NCI-H82 treated with DMSO at 0.1 percent for 48 hours (cell line): ENCODE measurements around the gene VAV2.

Experiments
- DNase-seq: peaks from one replicate; lab custom pipeline; 2025; ENCODE audit not compliant: unreplicated experiment; lab: John Stamatoyannopoulos, UW

VAV2 gene

GRCh38 chr9:133809335-133809734 is 182.8 kb downstream of the VAV2 start:
- no peak for DNase-seq

- DNase-seq: no peak
Observed at GRCh38 chr9:133807818-133808217, 184.3 kb downstream of the VAV2 start.

- DNase-seq: no peak
Observed at GRCh38 chr9:133807037-133807436, 185.1 kb downstream of the VAV2 start.

GRCh38 chr9:133806623-133807010 is 185.5 kb downstream of the VAV2 start:
- DNase-seq: no peak

GRCh38 chr9:133805876-133806622 is 186.1 kb downstream of the VAV2 start:
- no peak for DNase-seq

- DNase-seq: no peak
Observed at GRCh38 chr9:133804199-133804598, 187.9 kb downstream of the VAV2 start.

GRCh38 chr9:133803745-133804144 is 188.4 kb downstream of the VAV2 start:
- no peak for DNase-seq

- no peak for DNase-seq
Observed at GRCh38 chr9:133803028-133803585, 189.0 kb downstream of the VAV2 start.

- DNase-seq: no peak
Observed at GRCh38 chr9:133801739-133802138, 190.4 kb downstream of the VAV2 start.

- no peak for DNase-seq
Observed at GRCh38 chr9:133800266-133800665, 191.9 kb downstream of the VAV2 start.

- no peak for DNase-seq
Observed at GRCh38 chr9:133799716-133800115, 192.4 kb downstream of the VAV2 start.

GRCh38 chr9:133799106-133799505 is 193.0 kb downstream of the VAV2 start:
- DNase-seq: no peak

GRCh38 chr9:133798160-133798559 is 194.0 kb downstream of the VAV2 start:
- no peak for DNase-seq

- DNase-seq: no peak
Observed at GRCh38 chr9:133797406-133798105, 194.6 kb downstream of the VAV2 start.

- no peak for DNase-seq
Observed at GRCh38 chr9:133796562-133796961, 195.6 kb downstream of the VAV2 start.

GRCh38 chr9:133795049-133795448 is 197.1 kb downstream of the VAV2 start:
- no peak for DNase-seq

GRCh38 chr9:133794016-133794760 is 197.9 kb downstream of the VAV2 start:
- no peak for DNase-seq

- DNase-seq: no peak
Observed at GRCh38 chr9:133793471-133793870, 198.7 kb downstream of the VAV2 start.

GRCh38 chr9:133792721-133793470 is 199.2 kb downstream of the VAV2 start:
- DNase-seq: peak; percentile 4

- no peak for DNase-seq
Observed at GRCh38 chr9:133791735-133792649, 200.1 kb downstream of the VAV2 start.
